PC-9 (cell line): ENCODE data around the gene MRPL41. TPM values are rescaled to one million over a fixed set of nuclear protein-coding genes. Genes with fewer than 3 reads are reported as not detected.

Experiments used
- BruUV-seq: library from RNA; stranded (reverse); fragments of 400-500 nt; replicated peaks from 2 replicates; lab custom pipeline; 2021; lab: Mats Ljungman, UMichigan
- CTCF ChIA-PET: fragments of 300-600 bp; sonication (Branson Sonifier 250); formaldehyde crosslinking; loops from one replicate; lab custom pipeline; 2022; ENCODE audit warnings: antibody characterized with exemption; lab: Charles Lee
- POLR2A ChIA-PET: fragments of 300-600 bp; sonication (Branson Sonifier 250); formaldehyde crosslinking; loops from one replicate; lab custom pipeline; 2022; ENCODE audit warnings: antibody characterized with exemption; ENCODE audit not compliant: unreplicated experiment; lab: Charles Lee
- DNase-seq, 2 experiments: peaks; one replicate each; pipeline versions ENCODE4 v3.0.0 to v3.0.0-alpha.2; 2015 to 2022; ENCODE audit warnings: mixed read lengths in 1 of 2
- H2AFZ ChIP-seq: fragments of 200-600 bp; sonication (generic); 2 replicates; pipeline ENCODE4 v1.8.1; 2017; ENCODE audit warnings: antibody characterized with exemption
- H3F3A ChIP-seq: fragments of 200-600 bp; sonication (generic); 2 replicates; pipeline ENCODE4 v1.8.1; 2017; ENCODE audit warnings: antibody characterized with exemption, mild to moderate bottlenecking, low read depth; ENCODE audit not compliant: insufficient read depth
- H3K27ac ChIP-seq: fragments of 200-600 bp; sonication (generic); 2 replicates; pipeline ENCODE4 v1.6.1; 2016; ENCODE audit warnings: mixed run types
- H3K27me3 ChIP-seq: fragments of 200-600 bp; sonication (generic); 2 replicates; pipeline ENCODE4 v1.6.1; 2016; ENCODE audit warnings: low read depth, mixed run types; ENCODE audit not compliant: insufficient read depth
- H3K36me3 ChIP-seq: fragments of 200-600 bp; sonication (generic); 2 replicates; pipeline ENCODE4 v1.6.1; 2016; ENCODE audit warnings: low read depth, mixed run types
- H3K4me1 ChIP-seq: fragments of 200-600 bp; sonication (generic); replicated peaks from 2 replicates; pipeline ENCODE4 v1.6.1; 2016; ENCODE audit warnings: mixed run types; ENCODE audit not compliant: insufficient read depth
- H3K4me2 ChIP-seq: fragments of 200-600 bp; sonication (generic); 2 replicates; pipeline ENCODE4 v1.6.1; 2017; ENCODE audit warnings: mixed run types
- H3K4me3 ChIP-seq: fragments of 200-600 bp; sonication (generic); 2 replicates; pipeline ENCODE4 v1.6.1; 2016; ENCODE audit warnings: mixed run types
- H3K79me2 ChIP-seq: fragments of 200-600 bp; sonication (generic); 2 replicates; pipeline ENCODE4 v1.6.1; 2017; ENCODE audit warnings: low read depth, mixed run types
- H3K9me2 ChIP-seq: fragments of 200-600 bp; sonication (generic); 2 replicates; pipeline ENCODE4 v1.8.1; 2017; ENCODE audit warnings: mild to moderate bottlenecking; ENCODE audit not compliant: insufficient read depth
- H3K9me3 ChIP-seq: fragments of 200-600 bp; sonication (generic); 2 replicates; pipeline ENCODE4 v1.8.1; 2016; ENCODE audit warnings: low read depth; ENCODE audit not compliant: insufficient read depth
- H4K20me1 ChIP-seq: fragments of 200-600 bp; sonication (generic); 2 replicates; pipeline ENCODE4 v1.8.1; 2017; ENCODE audit not compliant: insufficient read depth
- CTCF ChIP-seq: fragments of 200-600 bp; sonication (generic); conservative IDR thresholded peaks from 2 replicates; pipeline ENCODE4 v1.6.1; 2017; ENCODE audit warnings: mixed run types, antibody characterized with exemption, mild to moderate bottlenecking, moderate library complexity
- EZH2 ChIP-seq: fragments of 200-600 bp; sonication (generic); IDR thresholded peaks from 2 replicates; pipeline ENCODE4 v1.8.0; 2017; ENCODE audit warnings: antibody characterized with exemption, low read depth
- intact Hi-C: fragments of 100-400 bp; cut with micrococcal nuclease; formaldehyde crosslinking; loops from one replicate; pipeline ENCODE4 v1.10.0; 2022; ENCODE audit not compliant: unreplicated experiment
- total RNA-seq: library from RNA; stranded (reverse); gene quantifications from 2 replicates; pipeline ENCODE4 v1.2.3, GENCODE V29; 2021

MRPL41 gene
- total RNA-seq, 1 experiment from 2014 or later, result 54.5 TPM

GRCh38 chr9:137540536-137540935 lies 11.1 kb upstream of the MRPL41 start:
- ChIA-PET POLR2A (no interaction called here), CTCF (no interaction called here)
- no peaks in the 10 kb centered on the region for H3K4me1 ChIP-seq
- no peak overlapping the region for H3K4me3 ChIP-seq
- H4K20me1 ChIP-seq, result no peaks in the 10 kb centered on the region
- BruUV-seq, result no TSS peak
- H3K4me2 ChIP-seq, result no peak overlapping the region
- no peak overlapping the region for H2AFZ ChIP-seq
- no peaks in the 10 kb centered on the region for H3F3A ChIP-seq
- H3K9me3 ChIP-seq, result no peaks in the 10 kb centered on the region
- no peaks in the 10 kb centered on the region for H3K36me3 ChIP-seq
- H3K27ac ChIP-seq, result no peak overlapping the region
- H3K9me2 ChIP-seq, result no peaks in the 10 kb centered on the region
- no peak for DNase-seq
- no peak for TF ChIP-seq CTCF
- no peak for TF ChIP-seq EZH2
- no peaks in the 10 kb centered on the region for H3K79me2 ChIP-seq
- intact Hi-C loops, result no loop called here
- H3K27me3 ChIP-seq, result peaks cover 22% of the 10 kb centered on the region; the same call in 1 of the 2 replicates

GRCh38 chr9:137542486-137542885 lies 9.2 kb upstream of the MRPL41 start:
- no peaks in the 10 kb centered on the region; the same call in 1 of the 2 replicates for H3F3A ChIP-seq
- no peak overlapping the region for H3K4me3 ChIP-seq
- no peak overlapping the region for H2AFZ ChIP-seq
- H3K9me3 ChIP-seq, result no peaks in the 10 kb centered on the region
- H3K27me3 ChIP-seq, result peaks cover 22% of the 10 kb centered on the region; the same call in 1 of the 2 replicates
- H3K36me3 ChIP-seq, result no peaks in the 10 kb centered on the region
- H3K9me2 ChIP-seq, result no peaks in the 10 kb centered on the region
- H3K79me2 ChIP-seq, result no peaks in the 10 kb centered on the region
- intact Hi-C loops, result no loop called here
- H3K27ac ChIP-seq, result no peak overlapping the region
- H3K4me1 ChIP-seq, result no peaks in the 10 kb centered on the region
- ChIA-PET CTCF (interaction anchor here (0.6 kb wide), 1 partner anchor 19 kb away, joined by 3 read pairs; no protein-coding TSS in a partner anchor), POLR2A (no interaction called here)
- TF ChIP-seq EZH2 (no peak), CTCF (no peak)
- no TSS peak for BruUV-seq
- no peaks in the 10 kb centered on the region for H4K20me1 ChIP-seq
- no peak overlapping the region for H3K4me2 ChIP-seq
- no peak for DNase-seq

GRCh38 chr9:137543237-137543963 lies 8.3 kb upstream of the MRPL41 start:
- Histone ChIP-seq H3K9me2 (no peaks in the 10 kb centered on the region), H3F3A (no peaks in the 10 kb centered on the region; the same call in 1 of the 2 replicates), H3K36me3 (no peaks in the 10 kb centered on the region), H3K4me1 (no peaks in the 10 kb centered on the region), H2AFZ (no peak overlapping the region), H3K79me2 (no peaks in the 10 kb centered on the region), H3K4me3 (no peak overlapping the region), H4K20me1 (no peaks in the 10 kb centered on the region), H3K9me3 (no peaks in the 10 kb centered on the region), H3K4me2 (no peak overlapping the region), H3K27me3 (peaks cover 22% of the 10 kb centered on the region; the same call in 1 of the 2 replicates), H3K27ac (no peak overlapping the region)
- intact Hi-C loops, result no loop called here
- TF ChIP-seq CTCF (no peak), EZH2 (no peak)
- CTCF ChIA-PET, result no interaction called here
- POLR2A ChIA-PET, result no interaction called here
- no TSS peak for BruUV-seq
- DNase-seq, result no peak
